Measurements from ENCODE around the gene PCYT1B.

DNA sequence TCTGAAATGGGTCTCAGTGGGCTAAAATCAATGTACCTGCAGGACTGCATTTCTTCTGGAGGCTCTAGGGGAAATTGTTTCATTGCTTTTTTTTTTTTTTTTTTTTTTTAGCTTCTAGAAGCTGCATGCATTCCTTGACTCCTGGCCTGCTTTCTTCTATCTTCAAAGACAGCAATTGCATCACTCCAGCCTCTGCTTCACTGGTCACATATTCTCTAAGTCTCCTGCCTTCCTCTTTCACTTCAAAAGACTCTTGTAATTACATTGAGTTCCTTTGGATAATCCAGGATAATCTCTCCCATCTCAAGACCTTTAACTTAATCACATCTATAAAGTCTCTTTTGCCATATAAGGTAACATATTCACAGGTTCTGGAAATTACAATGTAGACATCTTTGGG, 11.3 kb upstream of the PCYT1B start:
- no peak for TF ChIP-seq POLR2A (IDR thresholded peaks at IDR 0.05)
- TF ChIP-seq, protein P1, sequence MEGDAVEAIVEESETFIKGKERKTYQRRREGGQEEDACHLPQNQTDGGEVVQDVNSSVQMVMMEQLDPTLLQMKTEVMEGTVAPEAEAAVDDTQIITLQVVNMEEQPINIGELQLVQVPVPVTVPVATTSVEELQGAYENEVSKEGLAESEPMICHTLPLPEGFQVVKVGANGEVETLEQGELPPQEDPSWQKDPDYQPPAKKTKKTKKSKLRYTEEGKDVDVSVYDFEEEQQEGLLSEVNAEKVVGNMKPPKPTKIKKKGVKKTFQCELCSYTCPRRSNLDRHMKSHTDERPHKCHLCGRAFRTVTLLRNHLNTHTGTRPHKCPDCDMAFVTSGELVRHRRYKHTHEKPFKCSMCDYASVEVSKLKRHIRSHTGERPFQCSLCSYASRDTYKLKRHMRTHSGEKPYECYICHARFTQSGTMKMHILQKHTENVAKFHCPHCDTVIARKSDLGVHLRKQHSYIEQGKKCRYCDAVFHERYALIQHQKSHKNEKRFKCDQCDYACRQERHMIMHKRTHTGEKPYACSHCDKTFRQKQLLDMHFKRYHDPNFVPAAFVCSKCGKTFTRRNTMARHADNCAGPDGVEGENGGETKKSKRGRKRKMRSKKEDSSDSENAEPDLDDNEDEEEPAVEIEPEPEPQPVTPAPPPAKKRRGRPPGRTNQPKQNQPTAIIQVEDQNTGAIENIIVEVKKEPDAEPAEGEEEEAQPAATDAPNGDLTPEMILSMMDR (IDR thresholded peaks at IDR 0.05), result no peak
